A673 (cell line): Measurements from ENCODE around the gene NUP93. TPM values are rescaled to one million over a fixed set of nuclear protein-coding genes. Genes with fewer than 3 reads are reported as not detected.

Experiments
- BruUV-seq: library from RNA; stranded (reverse); fragments of 400-500 nt; replicated peaks from 2 replicates; lab custom pipeline; 2021; lab: Mats Ljungman, UMichigan
- CTCF ChIA-PET: fragments of 300-600 bp; sonication (Branson Sonifier 250); formaldehyde crosslinking; loops from one replicate; lab custom pipeline; 2022; ENCODE audit warnings: antibody characterized with exemption; lab: Charles Lee
- POLR2A ChIA-PET: fragments of 300-600 bp; sonication (Branson Sonifier 250); formaldehyde crosslinking; loops from one replicate; lab custom pipeline; 2022; ENCODE audit warnings: antibody characterized with exemption; ENCODE audit not compliant: low non-redundant PET; lab: Charles Lee
- DNase-seq: peaks from one replicate; pipeline ENCODE4 v3.0.0-alpha.2; 2015; ENCODE audit warnings: low spot score
- H3K27ac ChIP-seq: fragments of 200-600 bp; sonication (generic); 2 replicates; pipeline ENCODE4 v1.5.1; 2016; ENCODE audit warnings: mixed run types, low read depth, mild to moderate bottlenecking, mixed read lengths, antibody characterized with exemption, low read length; ENCODE audit not compliant: poor library complexity, severe bottlenecking
- H3K27me3 ChIP-seq: fragments of 200-600 bp; sonication (generic); replicated peaks from 2 replicates; pipeline ENCODE4 v1.6.1; 2017; ENCODE audit warnings: mixed run types, low read depth, mild to moderate bottlenecking, mixed read lengths, antibody characterized with exemption, low read length; ENCODE audit not compliant: insufficient read depth, poor library complexity
- H3K36me3 ChIP-seq: fragments of 200-600 bp; sonication (generic); 2 replicates; pipeline ENCODE4 v1.6.1; 2016; ENCODE audit warnings: mixed run types, mild to moderate bottlenecking, mixed read lengths, antibody characterized with exemption, low read length; ENCODE audit not compliant: insufficient read depth, poor library complexity, severe bottlenecking
- H3K4me1 ChIP-seq: fragments of 200-600 bp; sonication (generic); 2 replicates; pipeline ENCODE4 v1.6.1; 2017; ENCODE audit warnings: mixed run types, mild to moderate bottlenecking, mixed read lengths, antibody characterized with exemption, low read length; ENCODE audit not compliant: insufficient read depth, poor library complexity, severe bottlenecking
- H3K4me3 ChIP-seq: fragments of 200-600 bp; sonication (generic); 2 replicates; pipeline ENCODE4 v1.5.1; 2016; ENCODE audit warnings: low read depth, mixed run types, mild to moderate bottlenecking, mixed read lengths, low read length; ENCODE audit not compliant: poor library complexity, severe bottlenecking
- H3K9me3 ChIP-seq: fragments of 200-600 bp; sonication (generic); 2 replicates; pipeline ENCODE4 v1.6.1; 2016; ENCODE audit warnings: mixed run types, low read depth, mild to moderate bottlenecking, mixed read lengths, antibody characterized with exemption, low read length; ENCODE audit not compliant: poor library complexity, severe bottlenecking
- EZH2 ChIP-seq: fragments of 200-600 bp; sonication (generic); IDR thresholded peaks from 2 replicates; pipeline ENCODE4 v1.6.1; 2017; ENCODE audit warnings: borderline replicate concordance, low read depth, mild to moderate bottlenecking, mixed read lengths, antibody characterized with exemption, low read length; ENCODE audit not compliant: poor library complexity, severe bottlenecking
- intact Hi-C: fragments of 100-400 bp; cut with micrococcal nuclease; formaldehyde crosslinking; loops from one replicate; pipeline ENCODE4 v1.10.0; 2022; ENCODE audit not compliant: unreplicated experiment
- total RNA-seq: library from RNA; stranded (reverse); gene quantifications from 2 replicates; pipeline ENCODE4 v1.2.3, GENCODE V29; 2021
- TF ChIP-seq, protein P1 (sequence below): fragments of 300-800, 200-600 bp; sonication (generic); conservative IDR thresholded peaks from 2 replicates; pipeline ENCODE4 v1.5.1; 2017; ENCODE audit warnings: low read depth, mild to moderate bottlenecking, antibody characterized with exemption, low read length, moderate library complexity, mixed read lengths

The NUP93 gene
- total RNA-seq, 1 experiment from 2014 or later: 155 TPM

DNA sequence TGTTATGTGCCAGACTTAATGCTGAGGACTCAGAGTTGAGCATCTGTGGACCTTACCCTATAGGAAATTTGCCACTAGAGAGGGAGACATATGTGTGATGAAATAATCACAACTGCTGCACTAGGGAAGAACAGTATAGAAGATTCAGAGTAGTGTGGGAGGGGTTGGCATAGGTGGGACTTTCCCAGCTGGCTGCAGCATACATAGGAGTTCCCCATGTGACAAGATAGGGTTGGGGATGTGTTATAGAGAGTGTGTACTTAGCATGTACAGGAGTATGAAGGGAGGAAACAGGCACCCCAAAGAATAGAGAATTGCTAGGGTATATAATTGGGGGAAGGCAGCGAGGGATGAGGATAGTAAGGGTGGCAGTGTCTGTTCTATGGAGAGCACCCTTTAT lies 2.9 kb downstream of the NUP93 start:
- ChIA-PET CTCF (no interaction called here), POLR2A (no interaction called here)
- no peak for DNase-seq
- H3K27ac ChIP-seq: no peak overlapping the region
- H3K4me1 ChIP-seq: peaks cover 17% of the 10 kb centered on the region
- intact Hi-C loops: no loop called here
- H3K27me3 ChIP-seq: no peaks in the 10 kb centered on the region
- H3K4me3 ChIP-seq: no peak overlapping the region
- no peaks in the 10 kb centered on the region for H3K36me3 ChIP-seq
- TF ChIP-seq EZH2: no peak
- TF ChIP-seq, protein P1, sequence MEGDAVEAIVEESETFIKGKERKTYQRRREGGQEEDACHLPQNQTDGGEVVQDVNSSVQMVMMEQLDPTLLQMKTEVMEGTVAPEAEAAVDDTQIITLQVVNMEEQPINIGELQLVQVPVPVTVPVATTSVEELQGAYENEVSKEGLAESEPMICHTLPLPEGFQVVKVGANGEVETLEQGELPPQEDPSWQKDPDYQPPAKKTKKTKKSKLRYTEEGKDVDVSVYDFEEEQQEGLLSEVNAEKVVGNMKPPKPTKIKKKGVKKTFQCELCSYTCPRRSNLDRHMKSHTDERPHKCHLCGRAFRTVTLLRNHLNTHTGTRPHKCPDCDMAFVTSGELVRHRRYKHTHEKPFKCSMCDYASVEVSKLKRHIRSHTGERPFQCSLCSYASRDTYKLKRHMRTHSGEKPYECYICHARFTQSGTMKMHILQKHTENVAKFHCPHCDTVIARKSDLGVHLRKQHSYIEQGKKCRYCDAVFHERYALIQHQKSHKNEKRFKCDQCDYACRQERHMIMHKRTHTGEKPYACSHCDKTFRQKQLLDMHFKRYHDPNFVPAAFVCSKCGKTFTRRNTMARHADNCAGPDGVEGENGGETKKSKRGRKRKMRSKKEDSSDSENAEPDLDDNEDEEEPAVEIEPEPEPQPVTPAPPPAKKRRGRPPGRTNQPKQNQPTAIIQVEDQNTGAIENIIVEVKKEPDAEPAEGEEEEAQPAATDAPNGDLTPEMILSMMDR: no peak
- H3K9me3 ChIP-seq: no peaks in the 10 kb centered on the region
- BruUV-seq: no TSS peak

DNA sequence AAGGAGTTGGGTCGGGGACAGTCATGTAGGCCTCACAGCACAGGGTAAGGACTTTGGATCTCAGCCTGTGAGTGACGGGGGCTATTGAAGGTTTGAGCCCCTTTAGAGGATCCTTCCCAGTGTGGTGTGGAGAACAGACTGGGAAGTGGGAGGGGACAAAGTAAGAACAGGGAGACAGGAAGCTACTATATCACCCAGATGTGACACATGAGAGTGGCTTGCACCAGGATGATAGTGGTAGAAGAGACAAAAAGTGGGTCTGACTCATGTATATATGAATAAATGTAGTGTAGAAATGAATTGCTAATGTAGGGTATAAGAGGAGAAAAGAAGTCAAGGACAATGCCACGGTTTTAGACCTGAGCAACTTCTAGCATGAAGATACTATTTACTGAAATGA lies 4.5 kb downstream of the NUP93 start:
- ChIA-PET CTCF (no interaction called here), POLR2A (no interaction called here)
- Histone ChIP-seq H3K27me3 (no peaks in the 10 kb centered on the region), H3K36me3 (no peaks in the 10 kb centered on the region), H3K9me3 (no peaks in the 10 kb centered on the region), H3K4me3 (no peak overlapping the region), H3K27ac (no peak overlapping the region), H3K4me1 (peaks cover 12% of the 10 kb centered on the region)
- intact Hi-C loops: no loop called here
- TF ChIP-seq EZH2: no peak
- TF ChIP-seq, protein P1: no peak
- no TSS peak for BruUV-seq
- no peak for DNase-seq

DNA sequence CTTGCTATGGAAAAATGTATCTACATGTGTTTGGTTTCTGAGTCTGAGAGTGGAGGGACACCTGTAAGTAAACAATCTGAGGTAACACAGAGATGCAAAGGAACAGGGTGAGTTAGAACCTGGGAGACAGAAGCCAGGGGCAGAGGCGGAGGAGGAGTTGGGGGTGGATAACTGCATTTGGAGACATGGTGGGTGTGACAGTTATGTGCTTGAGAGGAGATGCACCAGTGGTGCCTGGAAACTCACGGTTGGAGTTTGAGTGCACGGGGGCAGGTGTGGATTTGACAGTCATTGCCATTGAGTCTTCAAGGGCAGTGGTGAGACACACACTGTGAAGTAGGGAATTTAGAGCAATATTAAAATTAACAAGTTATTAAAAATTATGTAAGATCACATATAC lies 6.5 kb downstream of the NUP93 start:
- ChIA-PET POLR2A (no interaction called here), CTCF (no interaction called here)
- no peaks in the 10 kb centered on the region for H3K27me3 ChIP-seq
- no peak for DNase-seq
- no peak overlapping the region for H3K27ac ChIP-seq
- H3K36me3 ChIP-seq: no peaks in the 10 kb centered on the region
- H3K4me1 ChIP-seq: peaks cover 1% of the 10 kb centered on the region
- BruUV-seq: no TSS peak
- no peak overlapping the region for H3K4me3 ChIP-seq
- H3K9me3 ChIP-seq: no peaks in the 10 kb centered on the region
- TF ChIP-seq, protein P1: no peak
- TF ChIP-seq EZH2: no peak
- intact Hi-C loops: no loop called here
